Measurements from ENCODE around the gene SACS. TPM values are rescaled to one million over a fixed set of nuclear protein-coding genes. Genes with fewer than 3 reads are reported as not detected.

Gene SACS
- total and polyA plus RNA-seq, 2 of the 4 experiments (the other 2 are of a cell fraction) = 14.7 to 121 TPM

DNA sequence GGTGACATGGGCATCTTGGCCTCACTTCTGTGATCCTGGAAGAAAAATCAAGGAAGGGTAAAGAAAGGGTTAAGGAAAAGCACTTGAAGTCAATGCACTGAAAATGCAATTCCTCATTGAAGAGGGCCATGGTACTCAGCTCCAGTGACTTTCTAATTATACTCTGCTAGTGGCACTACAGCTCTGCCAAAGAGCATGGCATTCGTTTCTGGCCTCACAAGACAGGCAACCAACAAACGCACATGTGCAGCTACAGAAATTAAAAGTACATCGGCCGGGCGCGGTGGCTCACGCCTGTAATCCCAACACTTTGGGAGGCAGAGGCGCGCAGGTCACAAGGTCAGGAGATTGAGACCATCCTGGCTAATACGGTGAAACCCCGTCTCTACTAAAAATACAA lies 21.8 kb downstream of the SACS start:
- no peak overlapping the region for H2AK9ac ChIP-seq (replicated peaks; ENCODE audit: low read depth, low read length, poor library complexity)
- H3K27ac ChIP-seq (ENCODE audit: insufficient read depth, low read length) = no peak overlapping the region
- BruUV-seq (replicated peaks) = no TSS peak
- CTCF ChIA-PET = no interaction called here
- H2BK20ac ChIP-seq (ENCODE audit: low read depth, low read length) = no peak overlapping the region
- no peak overlapping the region for H3K4me3 ChIP-seq (ENCODE audit: insufficient read depth, low read depth, low read length)
- H3K18ac ChIP-seq (ENCODE audit: low read depth, low read length) = no peak overlapping the region
- H4K8ac ChIP-seq (ENCODE audit: low read depth in 2 of 2, low read length in 2 of 2) = no peak overlapping the region
- H3K14ac ChIP-seq (replicated peaks; ENCODE audit: low read depth, low read length) = no peak overlapping the region
- H2AFZ ChIP-seq (replicated peaks; ENCODE audit: low read length, poor library complexity) = no peak overlapping the region
- H2BK120ac ChIP-seq (ENCODE audit: low read depth, low read length) = no peak overlapping the region
- no peaks in the 10 kb centered on the region for H3K9me3 ChIP-seq (ENCODE audit: control insufficient read depth, insufficient read depth, low read length)
- H4K5ac ChIP-seq (ENCODE audit: low read depth, low read length) = no peak overlapping the region
- no peak overlapping the region for H3K56ac ChIP-seq (ENCODE audit: extremely low read depth, insufficient read depth, low read length)
- POLR2A ChIA-PET (ENCODE audit: unreplicated experiment) = no interaction called here
- H3K23ac ChIP-seq (ENCODE audit: low read depth, low read length) = no peak overlapping the region
- H3K4ac ChIP-seq (ENCODE audit: low read depth, low read length) = no peak overlapping the region
- H2BK15ac ChIP-seq (ENCODE audit: low read depth, low read length) = no peak overlapping the region
- 86% methylated on average over 2 of the region's 11 CpGs; no CpG with 5 or more reads in 1 of the 2 experiments for WGBS, 2 experiments (ENCODE audit: extremely low coverage in 2 of 2, insufficient read length in 1 of 2)
- H4K20me1 ChIP-seq (ENCODE audit: insufficient read depth, low read length) = no peaks in the 10 kb centered on the region
- no peaks in the 10 kb centered on the region for H3K9me1 ChIP-seq (ENCODE audit: insufficient read depth, low read length)
- intact Hi-C loops (cut with micrococcal nuclease) = no loop called here
- no peak overlapping the region for H2AK5ac ChIP-seq (ENCODE audit: low read depth, low read length)
- peaks cover 4 to 24% of the 10 kb centered on the region in 2 experiments; a peak in 1 of 4 replicates for H3K79me1 ChIP-seq (ENCODE audit: low read depth in 1 of 2, low read length in 2 of 2)
- H3K36me3 ChIP-seq (ENCODE audit: control insufficient read depth, insufficient read depth, low read length) = peaks cover 1% of the 10 kb centered on the region; the same call in 1 of the 2 replicates
- no peak overlapping the region for H3K4me2 ChIP-seq (ENCODE audit: low read depth, low read length)
- H4K91ac ChIP-seq (ENCODE audit: insufficient read depth, low read depth, low read length) = no peak overlapping the region
- DNase-seq (no peak), ATAC-seq (ENCODE audit: low read depth) (no peak)
- no peak for TF ChIP-seq SMC3 (IDR thresholded peaks at IDR 0.05; ENCODE audit: low read depth, low read length)
- no peak for TF ChIP-seq MAZ (IDR thresholded peaks at IDR 0.05; ENCODE audit: borderline replicate concordance, low read depth, low read length)
- TF ChIP-seq RFX5 (IDR thresholded peaks at IDR 0.05; ENCODE audit: low read depth, low read length) = no peak
- TF ChIP-seq, protein P1, sequence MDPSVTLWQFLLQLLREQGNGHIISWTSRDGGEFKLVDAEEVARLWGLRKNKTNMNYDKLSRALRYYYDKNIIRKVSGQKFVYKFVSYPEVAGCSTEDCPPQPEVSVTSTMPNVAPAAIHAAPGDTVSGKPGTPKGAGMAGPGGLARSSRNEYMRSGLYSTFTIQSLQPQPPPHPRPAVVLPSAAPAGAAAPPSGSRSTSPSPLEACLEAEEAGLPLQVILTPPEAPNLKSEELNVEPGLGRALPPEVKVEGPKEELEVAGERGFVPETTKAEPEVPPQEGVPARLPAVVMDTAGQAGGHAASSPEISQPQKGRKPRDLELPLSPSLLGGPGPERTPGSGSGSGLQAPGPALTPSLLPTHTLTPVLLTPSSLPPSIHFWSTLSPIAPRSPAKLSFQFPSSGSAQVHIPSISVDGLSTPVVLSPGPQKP (IDR thresholded peaks at IDR 0.05; ENCODE audit: borderline replicate concordance, low read depth, low read length) = no peak
- no peak for TF ChIP-seq BHLHE40 (IDR thresholded peaks at IDR 0.05; ENCODE audit: low read depth, low read length)
- TF ChIP-seq NFE2L2 (IDR thresholded peaks at IDR 0.05; ENCODE audit: low read depth, low read length) = no peak
- no peak for TF ChIP-seq MXI1 (IDR thresholded peaks at IDR 0.05; ENCODE audit: borderline replicate concordance, low read depth, low read length)
- TF ChIP-seq MAFK (IDR thresholded peaks at IDR 0.05; ENCODE audit: low read depth, low read length) = no peak
- no peak for TF ChIP-seq RCOR1 (IDR thresholded peaks at IDR 0.05; ENCODE audit: insufficient replicate concordance, low read length)
- TF ChIP-seq, protein P2, sequence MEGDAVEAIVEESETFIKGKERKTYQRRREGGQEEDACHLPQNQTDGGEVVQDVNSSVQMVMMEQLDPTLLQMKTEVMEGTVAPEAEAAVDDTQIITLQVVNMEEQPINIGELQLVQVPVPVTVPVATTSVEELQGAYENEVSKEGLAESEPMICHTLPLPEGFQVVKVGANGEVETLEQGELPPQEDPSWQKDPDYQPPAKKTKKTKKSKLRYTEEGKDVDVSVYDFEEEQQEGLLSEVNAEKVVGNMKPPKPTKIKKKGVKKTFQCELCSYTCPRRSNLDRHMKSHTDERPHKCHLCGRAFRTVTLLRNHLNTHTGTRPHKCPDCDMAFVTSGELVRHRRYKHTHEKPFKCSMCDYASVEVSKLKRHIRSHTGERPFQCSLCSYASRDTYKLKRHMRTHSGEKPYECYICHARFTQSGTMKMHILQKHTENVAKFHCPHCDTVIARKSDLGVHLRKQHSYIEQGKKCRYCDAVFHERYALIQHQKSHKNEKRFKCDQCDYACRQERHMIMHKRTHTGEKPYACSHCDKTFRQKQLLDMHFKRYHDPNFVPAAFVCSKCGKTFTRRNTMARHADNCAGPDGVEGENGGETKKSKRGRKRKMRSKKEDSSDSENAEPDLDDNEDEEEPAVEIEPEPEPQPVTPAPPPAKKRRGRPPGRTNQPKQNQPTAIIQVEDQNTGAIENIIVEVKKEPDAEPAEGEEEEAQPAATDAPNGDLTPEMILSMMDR (conservative IDR thresholded peaks at IDR 0.05; ENCODE audit: low read depth, low read length) = no peak
- no peak for TF ChIP-seq RAD21 (IDR thresholded peaks at IDR 0.05; ENCODE audit: low read length)
- TF ChIP-seq, protein P3, sequence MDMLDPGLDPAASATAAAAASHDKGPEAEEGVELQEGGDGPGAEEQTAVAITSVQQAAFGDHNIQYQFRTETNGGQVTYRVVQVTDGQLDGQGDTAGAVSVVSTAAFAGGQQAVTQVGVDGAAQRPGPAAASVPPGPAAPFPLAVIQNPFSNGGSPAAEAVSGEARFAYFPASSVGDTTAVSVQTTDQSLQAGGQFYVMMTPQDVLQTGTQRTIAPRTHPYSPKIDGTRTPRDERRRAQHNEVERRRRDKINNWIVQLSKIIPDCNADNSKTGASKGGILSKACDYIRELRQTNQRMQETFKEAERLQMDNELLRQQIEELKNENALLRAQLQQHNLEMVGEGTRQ (IDR thresholded peaks at IDR 0.05; ENCODE audit: low read depth, low read length) = no peak
- TF ChIP-seq FOS (IDR thresholded peaks at IDR 0.05; ENCODE audit: low read depth, low read length) = no peak
- no peak for TF ChIP-seq CHD1 (IDR thresholded peaks at IDR 0.05; ENCODE audit: low read depth, low read length)
- no peak for TF ChIP-seq POLR2A (IDR thresholded peaks at IDR 0.05; ENCODE audit: low read depth, low read length)
- no peak for TF ChIP-seq CEBPB (IDR thresholded peaks at IDR 0.05; ENCODE audit: low read depth, low read length)
- H3K4me1 ChIP-seq (ENCODE audit: control insufficient read depth, insufficient read depth, low read length) = no peaks in the 10 kb centered on the region
- H3K27me3 ChIP-seq (ENCODE audit: control insufficient read depth, insufficient read depth, low read length) = no peaks in the 10 kb centered on the region
- dilution Hi-C loops (cut with HindIII; ENCODE audit: low sequenced_read_pairs, unreplicated experiment) = no loop called here
- H2BK5ac ChIP-seq (ENCODE audit: low read depth, low read length, poor library complexity, severe bottlenecking) = no peak overlapping the region
- no peak overlapping the region for H3K9ac ChIP-seq (ENCODE audit: low read depth, low read length)
- in situ Hi-C loops (cut with MboI; ENCODE audit: low sequenced_read_pairs) = no loop called here

Measured in IMR-90 (cell line).